Retinal pigment epithelial cell (primary cell): ENCODE results near the gene CD99L2.

ENCODE experiments used
- DNase-seq: peaks from one replicate; pipeline ENCODE4 v3.0.0-alpha.2; 2010; ENCODE audit warnings: low read depth
- H3K4me3 ChIP-seq: 2 replicates; pipeline ENCODE4 v1.5.1; 2011; ENCODE audit warnings: mild to moderate bottlenecking, low read length, control low read depth, moderate library complexity
- CTCF ChIP-seq: conservative IDR thresholded peaks from 2 replicates; pipeline ENCODE4 v1.5.1; 2011; ENCODE audit warnings: low read depth, low read length, control low read depth, inconsistent platforms

The CD99L2 gene, protein sequence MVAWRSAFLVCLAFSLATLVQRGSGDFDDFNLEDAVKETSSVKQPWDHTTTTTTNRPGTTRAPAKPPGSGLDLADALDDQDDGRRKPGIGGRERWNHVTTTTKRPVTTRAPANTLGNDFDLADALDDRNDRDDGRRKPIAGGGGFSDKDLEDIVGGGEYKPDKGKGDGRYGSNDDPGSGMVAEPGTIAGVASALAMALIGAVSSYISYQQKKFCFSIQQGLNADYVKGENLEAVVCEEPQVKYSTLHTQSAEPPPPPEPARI

DNA sequence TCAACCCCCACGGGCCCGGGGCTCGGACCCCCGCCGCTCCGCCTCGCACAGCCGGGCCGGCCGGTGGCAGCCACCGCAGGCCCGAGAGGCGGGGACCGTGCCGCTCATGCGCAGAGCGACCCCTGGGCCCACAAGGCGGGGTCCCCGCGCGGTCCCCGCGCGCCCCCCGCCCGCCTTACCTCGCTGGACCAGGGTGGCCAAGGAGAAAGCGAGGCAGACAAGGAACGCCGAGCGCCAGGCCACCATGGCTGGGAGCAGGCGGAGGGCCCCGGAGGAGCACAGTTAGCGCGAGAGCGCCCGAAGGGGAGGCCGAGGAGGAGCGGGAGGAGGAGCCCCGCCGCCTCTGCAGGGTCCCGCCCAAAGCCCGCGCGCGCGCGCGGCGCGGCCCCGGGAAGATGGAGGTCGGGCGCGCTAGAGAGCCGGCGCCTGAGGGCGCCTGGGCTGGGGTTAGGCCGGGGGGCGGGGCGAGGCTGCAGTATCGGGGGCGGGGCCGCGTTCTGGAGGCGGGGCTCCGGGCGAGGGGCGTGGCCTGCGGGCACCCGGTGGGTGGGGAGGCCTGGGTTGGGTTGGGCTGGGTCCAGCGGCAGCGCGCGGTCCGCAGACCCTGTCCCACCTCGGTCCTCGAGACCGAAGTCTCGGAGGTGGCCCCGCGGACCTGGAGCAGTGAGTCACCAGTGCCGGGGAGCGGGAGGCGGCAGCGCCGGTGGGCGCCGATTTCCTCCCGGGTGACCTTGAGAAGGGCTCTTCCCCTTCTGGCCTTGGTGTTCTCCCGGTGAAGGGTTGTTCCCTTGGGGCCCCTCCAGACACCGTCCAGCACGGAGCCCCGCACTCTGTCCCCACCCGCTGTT is at the start of gene CD99L2:
CD99L2 (minus strand) TSS at position 326 of the 848 bp plus-strand sequence; CDS start at position 246, 80 bp downstream.
- H3K4me3 ChIP-seq = peak within 1 kb of the TSS; percentile 65
- TF ChIP-seq CTCF = no peak
- peak; percentile 41 for DNase-seq

- DNase-seq = no peak
- H3K4me3 ChIP-seq = no peak overlapping the region
- no peak for TF ChIP-seq CTCF
Observed at GRCh38 chrX:150944233-150944632, 45.8 kb upstream of the CD99L2 start.

DNA sequence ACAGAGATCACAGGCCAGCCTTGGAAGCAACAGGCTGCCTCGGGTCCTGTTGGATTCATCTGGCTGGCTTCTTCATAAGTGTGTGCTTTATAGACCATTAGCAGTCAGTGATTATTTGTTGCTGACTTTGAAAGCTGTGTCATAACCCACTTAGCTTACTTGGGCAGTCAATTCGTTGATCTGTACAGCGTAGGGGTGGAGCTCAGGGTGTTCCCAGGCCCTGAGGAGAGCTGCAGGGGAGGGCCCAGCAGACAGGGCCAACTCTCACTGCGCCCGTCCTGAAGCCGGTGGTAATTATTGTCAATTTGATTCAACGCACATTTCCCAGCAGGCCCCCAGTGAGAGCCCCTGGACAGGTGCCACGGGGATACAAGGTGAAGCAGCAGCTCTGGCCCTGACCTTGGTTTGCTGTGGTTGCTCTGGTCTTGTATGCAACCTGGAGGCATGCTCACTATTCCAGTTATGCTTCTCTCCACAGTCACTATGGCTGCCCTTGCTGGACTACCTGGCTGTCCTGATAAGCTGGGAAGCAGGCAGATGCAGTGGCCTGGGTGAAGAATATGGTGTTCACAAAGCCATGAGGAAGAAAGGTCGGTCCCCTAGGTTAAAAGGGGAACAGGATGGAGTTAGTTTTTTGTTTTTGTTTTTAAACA is 44.6 kb upstream of the CD99L2 start:
- no peak overlapping the region for H3K4me3 ChIP-seq
- no peak for TF ChIP-seq CTCF
- DNase-seq = no peak

DNA sequence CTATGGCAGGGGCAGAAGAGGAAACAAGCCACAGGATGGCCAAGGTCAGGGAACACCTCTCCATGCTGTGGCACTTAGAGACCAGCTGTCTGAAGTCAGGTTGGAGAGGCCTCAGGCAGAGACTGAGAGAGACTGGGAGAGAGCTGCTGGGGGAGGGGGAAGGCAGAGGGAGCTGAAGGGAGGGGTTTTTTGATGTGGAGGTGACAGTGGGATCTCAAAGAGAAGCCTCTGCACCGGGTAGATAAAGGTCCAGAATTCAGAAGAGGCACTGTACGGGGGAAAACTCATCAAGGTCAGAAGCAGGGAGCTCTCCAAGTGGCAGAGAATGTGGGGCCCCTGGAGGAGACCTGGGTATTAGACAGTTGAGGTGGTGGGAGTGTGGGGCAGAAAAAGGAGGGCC is 43.1 kb upstream of the CD99L2 start:
- DNase-seq = no peak
- no peak overlapping the region for H3K4me3 ChIP-seq
- TF ChIP-seq CTCF = no peak

DNA sequence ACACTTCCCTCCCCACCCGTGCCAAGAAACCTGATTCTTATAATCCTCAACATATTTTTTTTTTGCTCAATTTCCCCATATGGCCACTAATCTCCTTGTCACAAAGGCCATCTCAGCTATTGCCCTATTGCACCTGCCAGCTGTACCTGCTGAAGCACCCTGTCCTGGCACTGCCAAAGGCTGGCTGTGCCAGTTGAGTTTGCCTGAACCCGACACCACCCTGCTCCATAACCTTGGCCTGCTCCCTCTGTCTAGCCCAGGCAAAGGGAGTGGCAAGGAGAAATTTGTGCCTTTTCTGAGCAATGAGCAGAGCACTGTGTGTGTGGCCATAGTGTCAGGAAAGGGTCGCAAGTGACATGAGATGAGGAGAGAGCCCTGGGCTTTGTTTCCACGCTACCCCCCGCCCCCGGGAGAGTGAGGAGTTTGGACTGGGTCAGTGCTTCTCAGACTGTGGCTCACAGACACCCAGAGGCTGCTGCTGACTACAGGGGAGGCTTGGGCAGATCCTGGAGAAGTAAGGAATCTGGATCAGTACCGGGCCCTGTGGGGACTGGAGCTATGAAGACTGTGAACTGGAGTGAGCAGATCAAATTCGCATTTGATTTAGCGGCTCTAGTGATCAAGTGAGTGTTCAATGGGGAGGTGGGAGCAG is 42.5 kb upstream of the CD99L2 start:
- DNase-seq = no peak

GRCh38 chrX:150936556-150936955 is 38.1 kb upstream of the CD99L2 start:
- no peak for TF ChIP-seq CTCF
- H3K4me3 ChIP-seq = no peak overlapping the region
- DNase-seq = no peak

More for the DNA sequence above, 42.5 kb upstream of the CD99L2 start:
- no peak overlapping the region for H3K4me3 ChIP-seq
- no peak for TF ChIP-seq CTCF
